Dedifferentiated amniotic fluid mesenchymal stem cell (primary cell): ENCODE measurements around the gene NDFIP1.
"Not testable (repeated sequence)": the region's sequence is repeated elsewhere in the genome, so short reads cannot be mapped to it uniquely, and the experiment has no call there.

Experiments used
- DNase-seq: peaks from one replicate; pipeline ENCODE4 v3.0.0-alpha.2; 2016; ENCODE audit errors: extremely low spot score

NDFIP1 gene

DNA sequence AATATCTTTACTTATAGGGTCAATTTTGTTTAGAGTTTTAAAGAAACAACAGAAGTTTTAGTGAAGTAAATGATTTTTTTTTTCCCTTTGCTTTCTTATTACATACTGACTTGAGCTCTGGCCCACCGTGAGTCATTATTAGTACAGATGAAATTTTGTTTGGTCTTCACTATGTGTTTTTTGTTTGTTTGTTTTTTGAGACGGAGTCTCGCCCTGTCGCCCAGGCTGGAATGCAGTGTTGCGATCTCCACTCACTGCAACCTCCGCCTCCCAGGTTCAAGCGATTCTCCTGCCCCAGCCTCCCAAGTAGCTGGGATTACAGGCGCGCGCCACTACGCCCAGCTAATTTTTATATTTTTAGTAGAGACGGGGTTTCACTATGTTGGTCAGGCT, 45.9 kb downstream of the NDFIP1 start:
- not testable (repeated sequence) for DNase-seq

DNA sequence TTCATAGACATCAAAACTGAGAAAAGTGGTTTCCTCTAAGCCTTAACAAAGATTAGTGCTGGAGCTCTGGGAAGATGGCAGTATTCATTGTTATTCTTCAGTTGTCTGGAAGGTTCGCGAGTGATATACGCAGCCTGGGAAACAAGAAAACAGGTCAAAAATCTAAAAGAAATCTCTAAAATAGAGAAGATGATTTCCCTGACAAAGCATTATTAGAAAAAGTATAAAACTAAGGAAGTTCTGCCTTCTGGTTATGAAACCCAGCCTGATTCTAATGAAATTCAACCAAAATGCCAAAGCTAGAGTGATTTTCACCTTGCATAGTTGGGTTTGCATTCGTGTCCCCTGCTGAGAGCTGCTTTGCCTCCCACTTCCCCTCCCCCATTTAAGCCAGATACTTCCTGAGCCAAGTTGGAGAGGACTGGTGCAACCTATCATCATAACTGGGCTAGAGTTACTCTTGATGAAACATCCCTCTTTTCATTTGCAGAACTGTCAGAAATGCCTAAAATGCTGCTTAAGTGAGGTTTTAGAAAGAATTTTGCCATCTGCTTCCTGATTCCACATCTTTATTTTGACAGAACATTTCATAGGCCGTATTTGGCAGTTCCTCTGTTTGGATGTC, 48.4 kb downstream of the NDFIP1 start:
- DNase-seq, result no peak

DNA sequence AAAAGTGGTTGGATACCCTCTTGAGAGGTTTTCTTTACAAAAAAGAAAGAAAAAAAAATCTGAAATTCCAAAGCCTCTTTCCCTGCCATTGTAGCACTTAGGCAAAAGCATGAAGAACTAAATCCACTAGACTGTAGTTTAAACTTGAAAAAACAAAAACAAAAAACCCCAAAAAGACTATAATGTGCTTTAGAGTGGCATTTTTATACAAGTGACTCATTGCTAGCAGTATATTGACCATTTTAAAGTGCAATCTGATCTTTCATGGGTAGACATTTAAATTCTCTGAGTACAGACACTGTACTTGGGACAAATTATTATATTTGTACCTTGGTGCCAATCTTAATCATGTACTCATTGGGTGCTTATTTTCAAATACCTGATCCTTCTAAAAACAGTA, 50.8 kb downstream of the NDFIP1 start:
- DNase-seq, result no peak

DNA sequence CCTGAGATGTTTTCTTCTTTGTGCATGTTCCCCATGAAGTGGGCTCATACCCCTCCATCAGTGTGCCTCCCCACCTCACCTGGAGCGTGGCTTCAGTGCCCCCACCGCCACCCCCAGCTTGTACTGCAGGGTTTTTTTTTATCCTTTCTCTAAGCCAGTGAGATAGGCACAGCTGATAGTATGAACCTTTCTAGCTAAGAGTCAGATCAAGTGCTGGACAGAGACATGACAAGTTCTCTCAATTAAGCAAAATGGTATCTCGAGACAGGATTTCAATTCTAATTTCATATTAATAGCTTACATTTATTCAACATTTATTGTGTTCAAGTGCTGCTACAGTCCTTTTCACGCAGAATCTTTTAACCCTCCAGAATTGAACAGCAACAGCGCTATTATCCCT, 55.7 kb downstream of the NDFIP1 start:
- DNase-seq, result no peak

DNA sequence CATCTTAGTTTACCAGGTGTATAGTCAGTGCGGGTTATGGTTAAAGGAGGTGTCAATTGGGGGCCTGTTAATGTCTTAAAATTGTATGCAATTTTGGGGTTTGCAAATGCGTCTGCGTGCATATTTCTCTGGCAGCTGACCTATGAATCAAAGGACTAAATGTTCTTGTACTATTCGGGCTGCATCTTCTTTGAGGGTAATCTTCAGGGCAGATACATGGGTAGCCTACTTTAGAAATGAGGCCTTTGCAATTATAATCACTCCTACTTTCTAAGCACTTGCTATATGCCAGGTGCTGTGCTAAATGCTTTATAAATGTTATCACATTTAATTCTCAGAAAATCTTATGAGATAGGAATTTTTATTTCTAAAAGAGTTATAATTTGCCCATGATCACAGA, 58.2 kb downstream of the NDFIP1 start:
- DNase-seq, result no peak

DNA sequence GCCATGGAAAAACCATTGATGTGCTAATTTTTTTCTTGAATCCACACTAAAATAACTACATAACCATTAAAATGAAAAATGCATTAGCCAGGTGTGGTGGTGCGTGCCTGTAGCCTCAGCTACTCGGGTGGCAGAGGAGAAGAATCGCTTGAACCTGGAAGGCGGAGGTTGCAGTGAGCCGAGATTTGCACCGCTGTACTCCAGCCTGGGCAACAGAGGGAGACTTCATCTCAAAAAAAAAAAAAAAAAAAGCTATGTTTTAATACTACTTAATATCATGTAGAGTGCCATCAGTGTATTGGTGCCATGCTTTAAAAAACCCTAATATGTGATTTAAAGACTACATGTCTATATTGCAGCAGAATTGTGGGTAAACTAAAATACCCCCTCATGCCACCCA, 58.9 kb downstream of the NDFIP1 start:
- DNase-seq, result no peak

DNA sequence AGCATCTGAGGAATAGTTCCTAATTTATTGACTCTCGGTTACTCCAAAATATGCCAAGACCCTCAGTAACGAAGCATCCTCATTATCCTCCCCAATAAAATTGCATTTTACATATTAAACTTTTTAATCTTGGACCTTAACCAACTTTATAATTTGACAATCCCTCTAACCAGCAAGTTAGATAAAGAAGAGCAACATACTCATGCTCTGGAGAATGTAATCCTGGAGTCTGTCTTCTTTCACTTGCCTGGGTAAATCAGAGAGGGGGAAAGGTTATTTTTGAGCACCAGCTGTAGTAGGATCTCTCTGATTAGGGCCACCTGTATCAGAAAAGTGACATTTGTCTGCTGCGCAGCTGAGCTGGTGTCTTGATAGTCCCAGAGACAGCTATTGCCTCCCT, 59.8 kb downstream of the NDFIP1 start:
- DNase-seq, result no peak

DNA sequence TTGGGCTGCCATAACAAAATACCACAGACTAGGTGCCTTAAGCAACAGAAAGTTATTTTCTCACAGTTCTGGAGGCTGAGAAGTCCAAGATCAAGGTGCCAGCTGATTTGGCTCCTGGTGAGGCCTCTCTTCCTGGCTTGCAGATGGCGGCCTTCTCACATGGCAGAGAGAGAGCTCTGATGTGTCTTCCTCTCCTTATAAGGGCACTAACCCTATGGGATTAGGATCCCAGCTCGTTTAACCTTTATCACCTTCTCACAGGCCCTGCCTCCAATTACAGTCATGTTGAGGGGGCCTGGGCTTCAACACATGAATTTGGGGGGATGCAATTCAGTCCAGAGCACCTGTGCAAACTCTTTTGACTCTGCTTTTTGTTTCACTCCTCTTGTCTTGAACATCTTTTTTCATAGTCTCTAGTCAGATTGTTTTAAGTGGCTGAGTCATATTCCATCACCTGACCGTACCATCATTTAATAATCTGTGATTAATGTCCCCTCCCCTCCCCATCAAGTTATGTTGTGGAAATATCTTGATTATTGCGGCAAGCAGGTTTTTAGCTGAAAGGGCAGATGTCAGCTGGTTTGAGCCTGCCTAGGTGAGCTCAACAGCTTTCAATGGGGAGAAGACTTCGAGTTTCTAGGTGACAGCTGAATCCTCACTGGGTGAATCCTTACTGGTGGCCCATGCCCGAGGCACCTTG, 61.8 kb downstream of the NDFIP1 start:
- DNase-seq, result no peak

DNA sequence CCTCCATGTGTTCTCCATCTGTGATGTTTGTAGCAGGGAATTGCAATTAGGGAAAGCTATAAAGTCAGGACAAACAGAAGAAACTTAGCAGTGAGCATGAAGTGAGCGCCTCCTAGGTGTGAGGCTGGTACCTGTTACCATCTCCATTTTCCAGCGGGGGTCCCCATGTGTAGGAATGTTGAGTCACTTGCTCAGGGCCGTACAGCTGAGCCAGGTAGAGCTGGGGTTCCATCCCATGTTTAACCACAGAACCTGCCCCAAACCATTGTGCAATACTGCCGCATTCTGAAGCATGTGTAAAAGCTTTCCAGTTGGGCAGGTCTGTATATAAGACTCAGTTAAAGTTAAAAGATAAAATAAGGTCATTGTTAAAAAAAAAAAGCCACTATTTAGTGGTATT, 62.7 kb downstream of the NDFIP1 start:
- DNase-seq, result no peak

DNA sequence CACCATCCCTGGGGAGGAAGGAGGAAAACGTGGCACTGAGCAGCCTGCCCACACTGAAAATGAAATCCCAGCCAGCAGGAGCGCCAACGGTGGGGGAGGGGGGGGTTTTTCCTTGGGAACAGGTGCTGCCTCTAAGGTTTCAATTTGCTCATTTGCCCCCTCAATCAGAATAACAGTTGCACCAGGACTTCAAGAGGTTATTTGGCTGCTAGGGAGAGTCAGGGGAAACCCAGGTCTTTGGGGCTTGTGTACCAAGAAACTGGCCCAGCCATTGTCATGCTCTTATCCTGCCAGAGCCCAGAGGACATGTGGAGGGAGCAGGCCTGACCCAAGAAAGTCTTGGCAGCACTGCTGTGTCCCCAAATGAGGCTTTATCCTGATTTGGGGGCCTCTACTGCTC, 66.5 kb downstream of the NDFIP1 start:
- DNase-seq, result no peak

DNA sequence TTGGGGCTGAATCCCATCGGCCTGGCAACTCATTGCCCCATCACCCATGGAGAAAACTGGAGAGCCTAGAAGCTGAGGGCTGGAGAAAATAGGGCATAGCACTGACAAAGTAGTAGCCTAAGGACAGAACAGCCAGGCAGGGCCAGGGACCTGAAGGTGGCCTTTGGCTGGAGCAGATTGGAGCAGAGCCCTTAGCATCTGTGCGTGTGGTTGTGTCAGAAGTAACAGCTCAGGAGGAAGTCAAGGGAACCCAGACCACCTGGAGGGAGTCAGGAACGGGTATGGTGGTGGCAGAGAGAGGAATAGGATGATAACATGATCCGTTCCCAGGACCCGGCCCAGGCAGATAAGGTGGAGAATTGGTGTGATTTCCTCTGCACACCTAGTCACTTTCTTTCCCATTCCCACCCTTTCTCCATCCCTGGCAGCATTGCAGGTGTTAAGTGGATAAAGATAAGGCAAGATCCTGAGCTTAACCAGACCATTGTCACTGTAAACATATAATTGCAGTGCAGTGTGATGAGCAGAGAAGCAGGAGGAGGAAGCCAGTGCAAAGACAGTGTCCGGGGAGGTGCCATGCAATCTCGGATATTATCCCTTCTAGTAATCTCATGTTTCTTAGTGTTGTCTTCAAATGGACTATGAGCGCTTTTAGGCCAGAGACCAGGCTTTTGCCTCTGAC, 67.0 kb downstream of the NDFIP1 start:
- no peak for DNase-seq

DNA sequence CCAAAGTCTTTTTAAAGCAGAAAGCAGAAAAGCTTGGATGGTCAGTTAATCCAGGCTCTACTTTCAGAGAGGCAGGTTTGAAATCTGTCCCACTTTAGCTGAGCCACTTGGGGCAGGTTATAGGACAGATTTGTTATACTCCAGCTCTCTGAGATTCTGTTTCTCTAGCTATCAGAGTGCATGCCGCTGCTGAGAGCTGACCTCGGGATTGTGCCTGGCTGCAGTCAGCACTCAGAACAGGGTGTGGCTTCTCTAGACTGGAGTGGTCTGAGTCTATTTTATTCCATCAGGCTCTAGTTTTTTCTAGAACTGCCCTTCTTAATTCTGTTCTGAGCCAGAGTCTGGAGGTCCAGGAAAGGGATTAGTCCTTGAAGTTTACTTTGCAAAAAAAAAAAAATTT, 67.7 kb downstream of the NDFIP1 start:
- no peak for DNase-seq

DNA sequence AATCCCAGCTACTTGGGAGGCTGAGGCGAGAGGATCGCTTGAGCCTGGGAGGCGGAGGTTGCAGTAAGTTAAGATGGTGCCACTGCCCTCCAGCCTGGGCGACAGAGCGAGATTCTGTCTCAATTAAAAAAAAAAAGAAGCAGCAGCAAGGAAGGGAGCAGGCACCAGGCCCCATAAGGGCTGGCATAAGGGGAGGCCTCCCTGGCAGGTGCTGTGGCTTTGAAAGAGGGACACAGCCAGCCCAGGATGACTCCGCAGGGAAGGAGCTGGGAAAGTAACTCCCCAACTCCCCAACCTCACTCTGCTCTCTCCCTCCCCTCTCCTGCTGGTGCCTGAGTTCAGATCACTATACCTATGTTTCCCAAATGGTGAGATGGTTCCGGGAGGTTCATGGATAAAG, 70.1 kb downstream of the NDFIP1 start:
- no peak for DNase-seq

DNA sequence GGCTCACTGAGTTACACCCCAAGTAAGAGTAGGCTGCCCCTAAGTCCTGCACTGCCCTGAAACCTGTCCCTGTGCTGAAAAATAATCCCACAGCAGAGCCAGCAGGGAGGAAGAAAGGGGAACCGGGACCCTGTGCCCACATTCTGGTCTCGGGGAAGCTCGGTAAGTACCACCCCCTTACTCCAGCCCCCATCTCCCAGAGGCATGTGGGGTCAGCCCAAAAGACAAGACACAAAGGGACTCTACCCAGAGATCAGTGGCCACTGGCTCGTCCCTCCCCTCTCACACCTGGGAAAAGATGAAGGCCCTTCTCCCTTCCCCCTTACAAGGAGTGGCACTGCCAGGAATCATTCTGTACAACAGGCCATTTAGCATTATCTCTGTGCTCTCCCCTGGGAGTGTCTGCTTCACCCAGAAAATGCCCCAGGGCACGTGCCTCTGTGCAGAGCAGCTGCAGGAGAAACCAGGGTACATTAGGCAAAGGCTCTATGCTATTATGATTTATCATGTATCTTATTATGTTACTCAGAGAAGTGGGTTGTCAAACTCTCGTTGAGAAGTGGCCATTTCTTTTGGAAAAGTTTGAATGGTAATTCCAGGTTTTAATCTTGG, 71.3 kb downstream of the NDFIP1 start:
- DNase-seq, result no peak

DNA sequence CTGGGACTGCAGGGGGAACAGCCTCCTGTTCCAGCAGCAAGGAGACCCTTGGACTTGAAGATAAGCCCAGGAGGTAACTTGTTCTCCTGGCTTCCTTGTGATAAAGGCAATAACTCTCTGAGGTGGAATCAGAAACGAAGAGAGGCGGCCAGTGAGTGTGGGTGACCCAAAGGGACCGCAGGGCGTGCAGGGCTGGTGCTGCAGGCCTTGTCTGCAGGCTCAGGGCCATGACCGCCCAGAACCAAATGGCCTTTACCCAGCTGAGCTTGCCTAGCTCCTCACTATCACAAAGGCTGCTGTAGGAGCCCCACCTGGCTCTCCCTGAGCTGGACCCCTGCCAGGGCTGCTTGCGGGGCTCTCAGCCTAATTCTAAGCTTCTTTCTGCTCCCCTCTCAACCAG, 72.5 kb downstream of the NDFIP1 start:
- no peak for DNase-seq

DNA sequence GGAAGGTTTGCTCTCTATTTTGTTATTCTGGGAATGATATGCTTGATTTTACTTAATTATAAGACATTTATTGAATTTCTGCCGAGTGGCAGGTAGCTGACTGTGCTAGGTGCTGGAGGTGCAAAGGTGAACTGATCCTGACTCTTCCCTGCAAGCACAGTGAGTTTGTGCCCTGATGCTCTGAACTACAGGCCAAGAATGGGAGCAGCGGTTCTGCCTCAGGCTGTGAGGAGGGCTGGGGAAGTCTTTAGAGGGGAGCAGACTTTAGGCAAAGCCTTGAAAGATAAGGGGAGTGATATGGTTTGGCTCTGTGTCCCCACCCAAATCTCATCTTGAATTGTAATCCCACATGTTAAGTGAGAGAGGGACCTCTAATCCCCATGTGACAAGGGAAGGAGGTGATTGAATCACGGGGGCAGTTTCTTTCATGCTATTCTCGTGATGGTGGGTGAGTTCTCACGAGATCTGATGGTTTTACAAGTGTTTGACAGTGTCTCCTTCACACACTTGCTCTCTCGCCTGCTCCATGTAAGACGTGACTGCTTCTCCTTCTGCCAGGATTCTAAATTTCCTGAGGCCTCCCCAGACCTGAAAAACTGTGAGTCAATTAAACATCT, 73.1 kb downstream of the NDFIP1 start:
- DNase-seq, result no peak

DNA sequence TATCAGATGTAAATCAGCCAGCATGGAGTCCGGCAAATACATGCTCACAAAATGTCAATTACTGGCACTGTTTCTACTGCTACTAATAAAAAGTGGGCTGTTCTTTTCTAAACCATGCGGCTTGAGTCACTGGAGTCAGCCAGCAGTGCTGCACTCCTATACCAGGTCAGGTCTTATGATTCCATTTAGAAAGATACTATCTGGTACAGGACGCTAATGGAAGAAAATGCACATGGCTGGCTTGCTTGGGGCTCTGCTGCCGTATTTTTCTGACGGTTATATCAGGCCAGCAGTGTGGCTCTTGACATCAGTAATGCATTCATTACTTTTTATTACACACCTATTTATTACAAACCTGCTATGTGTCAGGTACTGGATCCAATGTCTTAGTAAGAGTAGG, 74.3 kb downstream of the NDFIP1 start:
- DNase-seq, result no peak

DNA sequence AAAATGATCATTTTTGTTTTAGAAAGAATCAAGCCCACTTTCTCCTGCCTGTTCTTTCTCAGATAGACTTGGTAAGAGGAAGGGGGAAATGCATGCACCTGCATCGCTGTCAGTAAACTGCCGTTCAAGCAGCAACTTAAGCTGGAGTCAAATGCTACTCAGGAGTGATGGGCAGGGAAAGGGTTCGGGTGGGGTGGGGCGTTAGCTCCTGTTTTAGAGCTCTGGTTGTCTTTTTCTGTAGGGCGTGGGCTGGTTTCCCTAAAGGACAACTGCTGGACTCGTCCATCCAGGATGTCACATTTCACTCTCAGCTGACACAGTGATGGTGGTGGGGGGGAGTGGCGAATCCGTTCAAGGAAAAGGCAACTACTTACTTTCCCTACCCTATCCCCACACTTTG, 75.0 kb downstream of the NDFIP1 start:
- no peak for DNase-seq

DNA sequence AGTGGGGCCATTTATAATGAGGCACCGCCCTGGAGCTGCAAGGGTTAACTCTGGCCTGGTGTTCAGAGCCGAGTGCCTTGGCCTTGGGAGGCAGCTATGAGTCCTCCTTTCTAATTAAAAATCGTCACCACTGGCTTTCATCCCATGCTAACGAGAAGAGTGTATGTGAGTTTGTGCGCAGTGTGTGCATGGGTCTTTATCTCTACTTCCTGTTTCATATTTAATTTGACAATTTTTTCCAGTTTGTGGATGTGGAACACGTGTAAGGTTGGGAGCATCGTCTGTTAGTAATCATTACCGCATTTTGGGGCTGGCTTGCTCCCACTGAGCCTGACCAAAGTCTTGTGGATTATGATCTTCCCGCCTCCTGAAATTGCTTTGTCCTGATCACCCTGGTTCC, 76.4 kb downstream of the NDFIP1 start:
- DNase-seq, result no peak

DNA sequence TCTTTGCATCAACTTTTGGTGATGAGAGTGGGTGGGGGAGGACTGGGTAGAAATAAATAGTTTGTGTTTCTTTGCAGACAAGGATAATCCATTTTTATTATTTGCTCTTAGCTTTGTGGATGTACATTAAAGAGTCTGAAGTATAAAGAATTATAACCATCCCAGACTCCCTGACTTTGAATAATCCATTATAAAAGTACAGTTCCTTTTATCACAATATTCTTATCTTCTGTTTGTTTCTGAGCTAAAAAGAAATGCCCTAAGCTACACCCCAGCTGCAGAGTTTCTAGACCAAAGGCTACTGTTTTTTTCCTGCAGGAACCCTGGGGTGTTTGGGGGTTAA, 77.9 kb downstream of the NDFIP1 start:
- no peak for DNase-seq

DNA sequence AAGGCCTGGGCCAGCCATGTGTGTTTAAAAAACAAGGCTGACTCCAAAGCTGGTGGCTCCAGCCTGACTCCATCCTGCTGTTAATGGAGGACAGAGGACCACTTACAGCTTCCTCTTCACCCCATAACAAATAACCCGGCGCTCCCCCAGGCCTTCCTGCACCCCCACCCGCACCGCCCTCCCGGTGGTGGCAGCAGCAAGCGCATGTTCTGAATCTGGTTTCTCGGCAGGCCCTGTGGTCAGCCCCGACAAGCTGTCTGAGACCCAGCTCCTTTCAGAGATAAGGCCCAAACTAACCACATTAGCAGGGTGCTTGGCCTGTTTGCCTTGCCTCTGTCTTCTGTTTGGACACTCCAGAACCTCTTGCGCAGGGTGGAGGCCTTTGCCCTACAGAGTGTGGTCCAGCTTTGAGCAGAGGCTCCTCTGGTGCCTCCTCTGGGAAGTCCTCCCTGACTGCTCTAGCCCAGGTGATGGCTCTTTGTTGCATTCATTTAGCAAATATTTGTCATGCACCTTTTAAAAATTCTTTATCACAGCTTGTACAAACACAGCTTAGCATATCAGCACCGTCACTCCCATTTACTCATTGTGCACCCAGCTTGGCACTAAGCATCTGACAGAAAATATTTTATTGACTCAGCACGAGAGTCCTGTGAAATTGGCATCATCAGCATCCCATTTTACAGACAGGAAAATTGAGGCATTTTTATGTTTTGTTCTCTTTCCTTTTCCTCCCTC, 78.4 kb downstream of the NDFIP1 start:
- DNase-seq, result no peak

DNA sequence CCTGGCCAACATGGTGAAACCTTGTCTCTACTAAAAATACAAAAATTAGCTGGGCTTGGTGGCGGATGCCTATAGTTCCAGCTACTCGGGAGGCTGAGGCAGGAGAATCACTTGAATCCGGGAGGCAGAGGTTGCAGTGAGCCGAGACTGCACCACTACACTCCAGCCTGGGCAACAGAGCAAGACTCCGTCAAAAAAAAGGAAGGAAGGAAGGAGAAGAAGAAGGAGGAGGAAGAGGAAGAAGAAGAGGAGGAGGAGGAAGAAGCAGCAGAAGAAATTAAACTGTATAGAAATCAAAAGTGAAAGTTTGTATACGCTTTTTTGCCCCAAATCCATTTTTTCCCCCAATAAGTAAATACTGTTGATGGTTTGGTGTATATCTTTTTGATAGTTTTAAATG, 80.1 kb downstream of the NDFIP1 start:
- DNase-seq, result not testable (repeated sequence)
